Measurements from ENCODE around the gene PRAMEF20.
"Not testable (repeated sequence)": the region's sequence is repeated elsewhere in the genome, so short reads cannot be mapped to it uniquely, and the experiment has no call there.

The PRAMEF20 gene

DNA sequence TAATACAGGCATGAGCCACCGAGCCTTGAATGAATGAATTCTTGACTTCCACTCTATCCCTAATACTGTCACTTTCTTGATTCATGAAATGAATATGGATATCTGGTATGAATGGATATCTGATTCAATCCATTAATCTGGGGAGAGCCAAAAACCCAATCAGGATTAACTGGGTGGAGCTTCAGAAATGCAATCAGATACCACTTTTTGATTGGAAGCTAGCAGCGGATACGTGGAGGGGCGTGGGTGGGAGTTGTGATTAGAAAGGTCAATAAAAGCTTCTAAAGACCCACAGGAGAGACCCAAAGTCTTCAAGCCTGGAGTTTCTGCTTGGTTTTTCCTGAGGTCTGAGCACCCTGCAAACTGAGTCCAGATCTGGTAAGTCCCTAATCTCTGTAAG, at the start of gene PRAMEF20:
Gene PRAMEF20, plus strand, starts transcription at position 301 of the 400 bp plus-strand sequence. CDS start 5,905 bp downstream, outside the sequence.
- in situ Hi-C loops (cut with HindIII; ENCODE audit: low sequenced_read_pairs) = not testable (repeated sequence)

DNA sequence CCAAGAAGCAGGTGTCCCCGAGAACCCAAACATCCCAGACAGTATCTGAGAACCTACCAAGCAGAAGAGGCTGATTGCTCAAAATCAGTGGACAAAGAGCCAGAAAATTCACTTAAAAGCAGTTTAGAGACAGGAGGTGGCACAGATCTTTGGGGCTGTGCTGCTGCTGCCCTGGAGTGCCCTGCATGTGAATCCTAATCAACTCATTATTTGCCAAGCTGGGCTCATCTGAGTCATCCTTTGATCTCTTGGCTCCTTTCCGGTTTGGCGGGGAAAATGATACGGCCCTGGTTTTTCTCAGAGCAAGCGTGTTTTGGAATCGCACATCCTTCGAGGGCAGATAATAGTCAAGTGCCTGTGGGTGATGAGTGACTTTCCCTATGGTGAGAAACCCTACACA, 47.9 kb upstream of the PRAMEF20 start:
- in situ Hi-C loops (cut with HindIII; ENCODE audit: low sequenced_read_pairs) = not testable (repeated sequence)

DNA sequence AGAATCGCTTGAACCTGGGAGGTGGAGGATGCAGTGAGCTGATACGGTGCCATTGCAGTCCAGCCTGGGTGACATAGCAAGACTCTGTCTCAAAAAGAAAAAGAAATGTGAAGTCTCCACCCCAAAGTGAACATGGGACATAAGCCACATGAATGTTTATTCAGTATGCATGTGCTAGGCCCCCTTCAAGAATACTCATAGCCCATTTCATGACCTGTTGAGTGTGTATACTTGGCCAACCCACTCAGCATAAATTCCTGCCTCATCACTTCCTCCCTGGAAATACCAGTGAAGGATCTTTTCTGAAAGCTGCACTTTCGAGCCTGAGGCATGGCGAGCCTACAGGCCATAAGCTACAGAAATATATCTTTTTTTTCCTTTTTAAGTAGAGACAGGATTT, 45.3 kb upstream of the PRAMEF20 start:
- in situ Hi-C loops (cut with HindIII; ENCODE audit: low sequenced_read_pairs) = not testable (repeated sequence)

DNA sequence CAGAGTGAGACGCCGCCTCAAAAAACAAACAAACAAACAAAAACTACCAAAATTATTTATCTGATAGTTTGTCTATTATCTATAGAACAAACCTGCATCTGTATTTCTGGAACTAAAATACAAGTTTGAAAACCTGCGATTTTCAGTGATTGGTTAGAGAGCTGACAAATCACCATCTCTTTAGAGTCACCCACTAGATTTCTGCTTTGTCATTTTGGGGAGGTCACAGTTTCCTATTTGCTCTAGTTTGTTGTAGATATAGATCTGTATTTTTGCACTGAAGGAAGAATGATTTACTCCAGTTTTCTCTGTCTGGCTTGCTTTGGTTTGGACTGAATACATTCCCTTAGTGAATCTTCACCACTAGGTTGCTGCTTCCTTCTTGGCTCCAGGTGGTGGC, 43.7 kb upstream of the PRAMEF20 start:
- in situ Hi-C loops (cut with HindIII; ENCODE audit: low sequenced_read_pairs) = not testable (repeated sequence)

DNA sequence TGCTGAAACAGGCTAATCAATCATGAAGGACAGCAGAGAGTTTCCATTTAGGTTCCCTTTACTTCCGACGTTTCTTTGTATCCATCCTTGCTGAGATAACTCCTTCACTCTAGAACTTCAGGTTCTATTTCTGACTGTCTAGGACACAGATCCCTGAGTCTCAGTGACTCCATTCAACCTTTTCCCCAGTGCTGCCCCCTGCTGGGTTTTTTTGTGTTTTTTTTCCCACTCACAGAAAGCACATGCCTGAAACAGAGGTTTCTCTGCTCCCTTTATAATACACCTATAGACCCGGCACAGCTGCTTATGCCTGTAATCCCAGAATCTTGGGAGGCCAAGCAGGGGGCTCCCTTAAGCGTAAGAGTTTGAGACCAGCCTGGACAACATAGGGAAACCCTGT, 41.7 kb upstream of the PRAMEF20 start:
- in situ Hi-C loops (cut with HindIII; ENCODE audit: low sequenced_read_pairs) = not testable (repeated sequence)

DNA sequence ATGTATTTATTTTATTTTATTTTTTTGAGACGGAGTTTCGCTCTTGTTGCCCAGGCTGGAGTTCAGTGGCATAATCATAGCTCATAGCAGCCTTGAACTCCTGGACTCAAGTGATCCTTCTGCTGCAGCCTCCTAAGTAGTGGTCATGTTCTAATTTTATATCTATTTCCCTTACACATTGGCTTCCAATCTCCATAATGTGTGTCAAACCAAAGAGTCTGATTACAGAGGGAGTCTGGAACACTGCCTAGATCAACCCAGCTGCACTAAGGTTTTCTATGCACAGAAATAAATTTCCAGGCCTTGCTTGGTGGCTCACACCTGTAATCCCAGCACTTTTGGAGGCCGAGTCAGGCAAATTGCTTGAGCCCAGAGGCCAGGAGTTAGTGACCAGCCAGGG, 31.3 kb upstream of the PRAMEF20 start:
- in situ Hi-C loops (cut with HindIII; ENCODE audit: low sequenced_read_pairs) = not testable (repeated sequence)

DNA sequence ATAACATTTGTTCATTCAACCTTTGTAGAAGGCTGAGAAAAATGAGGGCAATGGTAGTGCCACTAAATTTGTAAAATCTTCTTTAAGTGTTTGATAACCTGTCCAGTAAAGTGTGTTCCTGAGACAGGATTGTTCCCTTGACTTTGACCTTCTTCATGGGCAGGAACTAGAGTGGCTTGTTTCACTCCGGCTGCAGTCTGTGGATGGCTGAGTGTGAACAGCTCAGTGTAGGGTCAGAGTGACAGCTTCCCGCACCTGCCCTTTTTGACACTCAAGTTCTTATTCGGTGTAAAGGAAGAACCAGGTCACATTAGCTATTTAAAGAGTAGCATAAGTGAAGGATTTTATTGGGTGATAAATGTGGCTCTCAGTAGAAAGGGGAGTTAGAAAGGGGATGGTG, 29.9 kb upstream of the PRAMEF20 start:
- in situ Hi-C loops (cut with HindIII; ENCODE audit: low sequenced_read_pairs) = not testable (repeated sequence)

DNA sequence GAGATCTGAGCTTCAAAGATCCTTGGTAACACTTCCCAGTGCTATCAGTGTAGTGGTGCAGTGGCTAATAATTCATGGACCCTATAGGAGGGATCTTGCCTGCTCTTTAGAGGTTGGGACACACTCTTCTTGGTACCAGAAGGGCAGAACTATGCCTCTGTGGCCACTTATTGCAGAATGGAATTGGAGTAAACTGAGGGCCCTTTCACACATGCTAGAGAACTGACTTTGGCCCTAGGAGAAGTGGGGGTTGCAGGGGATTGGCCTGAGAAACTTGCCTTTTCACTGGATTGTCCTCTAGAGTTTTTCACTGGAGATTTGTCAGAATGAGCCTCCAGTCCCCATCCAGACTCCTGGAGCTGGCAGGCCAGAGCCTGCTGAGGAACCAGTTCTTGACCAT, 20.9 kb upstream of the PRAMEF20 start, which contains the start of gene PRAMEF17:
Gene PRAMEF17, plus strand, starts transcription at position 301 of the 400 bp plus-strand sequence. Its CDS starts 26 bp downstream, at position 327.
- in situ Hi-C loops (cut with HindIII; ENCODE audit: low sequenced_read_pairs) = not testable (repeated sequence)

DNA sequence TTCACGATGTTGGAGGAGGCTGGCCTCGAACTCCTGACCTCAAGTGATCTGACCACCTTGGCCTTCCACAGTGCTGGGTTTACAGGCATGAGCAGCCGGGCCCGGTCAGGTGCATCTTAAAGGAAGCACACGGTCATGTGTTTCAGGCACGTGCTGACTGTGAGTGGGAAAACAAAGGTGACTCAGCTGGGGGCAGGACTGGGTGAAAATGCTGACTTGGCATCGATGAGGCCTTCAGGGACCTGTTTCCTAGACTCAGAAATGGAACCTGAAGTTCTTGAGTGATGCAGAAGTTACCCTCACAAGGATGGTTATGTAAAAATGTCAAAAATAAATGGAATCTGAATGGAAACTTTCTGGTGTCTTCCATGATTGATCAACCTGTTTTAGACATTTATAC, 17.2 kb upstream of the PRAMEF20 start:
- in situ Hi-C loops (cut with HindIII; ENCODE audit: low sequenced_read_pairs) = not testable (repeated sequence)

DNA sequence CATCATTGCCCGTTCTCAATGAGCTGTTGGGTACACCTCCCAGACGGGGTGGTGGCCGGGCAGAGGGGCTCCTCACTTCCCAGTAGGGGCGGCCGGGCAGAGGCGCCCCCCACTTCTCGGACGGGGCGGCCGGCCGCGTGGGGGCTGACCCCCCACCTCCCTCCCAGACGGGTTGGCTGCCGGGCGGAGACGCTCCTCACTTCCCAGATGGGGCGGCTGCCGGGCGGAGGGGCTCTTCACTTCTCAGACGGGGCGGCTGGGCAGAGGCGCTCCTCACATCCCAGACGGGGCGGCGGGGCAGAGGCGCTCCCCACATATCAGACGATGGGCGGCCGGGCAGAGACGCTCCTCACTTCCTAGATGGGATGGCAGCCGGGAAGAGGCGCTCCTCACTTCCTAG, 15.5 kb upstream of the PRAMEF20 start:
- in situ Hi-C loops (cut with HindIII; ENCODE audit: low sequenced_read_pairs) = not testable (repeated sequence)

DNA sequence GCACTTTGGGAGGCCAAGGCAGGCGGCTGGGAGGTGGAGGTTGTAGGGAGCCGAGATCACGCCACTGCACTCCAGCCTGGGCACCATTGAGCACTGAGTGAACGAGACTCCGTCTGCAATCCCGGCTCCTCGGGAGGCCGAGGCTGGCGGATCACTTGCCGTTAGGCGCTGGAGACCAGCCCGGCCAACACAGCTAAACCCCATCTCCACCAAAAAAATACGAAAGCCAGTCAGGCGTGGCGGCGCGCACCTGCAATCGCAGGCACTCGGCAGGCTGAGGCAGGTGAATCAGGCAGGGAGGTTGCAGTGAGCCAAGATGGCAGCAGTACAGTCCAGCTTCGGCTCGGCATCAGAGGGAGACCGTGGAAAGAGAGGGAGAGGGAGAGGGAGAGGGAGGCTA, 14.9 kb upstream of the PRAMEF20 start:
- in situ Hi-C loops (cut with HindIII; ENCODE audit: low sequenced_read_pairs) = not testable (repeated sequence)

DNA sequence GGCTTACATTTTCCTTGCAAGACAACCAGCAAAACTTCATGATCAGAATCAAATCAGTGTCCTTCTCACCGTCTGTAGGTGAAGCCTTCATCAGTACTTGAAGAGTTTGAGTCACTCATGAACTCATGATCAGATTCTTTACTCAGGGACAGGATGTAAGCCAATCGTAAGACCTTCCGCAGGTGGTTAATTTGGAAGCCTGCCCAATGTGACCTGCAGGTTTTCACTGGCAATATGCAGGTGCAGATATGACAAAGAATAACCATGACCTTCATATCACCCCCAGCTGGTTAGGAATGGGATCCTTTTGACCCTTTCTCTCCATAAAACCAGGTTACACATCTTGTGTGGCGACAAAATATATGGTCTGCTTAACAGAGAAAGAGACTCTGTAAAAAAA, 2.4 kb upstream of the PRAMEF20 start:
- in situ Hi-C loops (cut with HindIII; ENCODE audit: low sequenced_read_pairs) = no loop called here

DNA sequence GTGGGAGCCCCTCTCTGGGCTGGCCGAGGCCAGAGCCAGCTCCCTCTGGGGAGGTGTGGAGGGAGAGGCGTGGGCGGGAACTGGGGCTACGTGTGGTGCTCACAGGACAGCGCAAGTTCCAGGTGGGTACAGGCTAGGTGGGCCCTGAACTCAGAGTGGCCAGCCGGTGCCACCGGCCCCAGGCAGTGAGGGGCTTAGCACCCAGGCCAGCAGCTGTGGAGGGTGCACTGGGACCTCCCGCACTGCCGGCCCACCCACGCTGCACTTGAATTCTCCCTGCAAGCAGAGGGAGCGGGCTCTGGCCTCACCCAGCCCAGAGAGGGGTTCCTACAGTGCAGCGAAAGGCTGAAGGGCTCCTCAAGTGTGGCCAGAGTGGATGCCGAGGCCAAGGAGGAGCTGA, 20.2 kb downstream of the PRAMEF20 start:
- in situ Hi-C loops (cut with HindIII; ENCODE audit: low sequenced_read_pairs) = no loop called here

DNA sequence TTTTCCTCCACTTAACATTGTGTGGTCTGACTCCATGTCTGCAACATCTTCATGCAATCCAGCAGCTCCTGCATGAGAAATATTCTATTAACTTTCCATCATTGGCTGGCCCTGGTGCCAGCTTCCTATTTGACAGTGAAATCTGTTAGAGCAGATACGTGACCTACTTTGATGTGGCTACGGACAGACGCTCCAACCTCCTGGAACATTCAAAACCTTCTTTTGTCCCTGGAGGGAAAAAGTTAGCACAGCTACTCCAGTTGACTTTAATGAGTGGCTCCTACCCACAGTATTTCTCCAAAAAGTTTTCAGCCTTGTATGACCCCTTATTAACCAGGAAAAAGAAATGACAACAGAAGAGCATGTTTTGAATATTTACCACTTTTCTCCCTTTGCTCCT, 22.0 kb downstream of the PRAMEF20 start:
- in situ Hi-C loops (cut with HindIII; ENCODE audit: low sequenced_read_pairs) = no loop called here

DNA sequence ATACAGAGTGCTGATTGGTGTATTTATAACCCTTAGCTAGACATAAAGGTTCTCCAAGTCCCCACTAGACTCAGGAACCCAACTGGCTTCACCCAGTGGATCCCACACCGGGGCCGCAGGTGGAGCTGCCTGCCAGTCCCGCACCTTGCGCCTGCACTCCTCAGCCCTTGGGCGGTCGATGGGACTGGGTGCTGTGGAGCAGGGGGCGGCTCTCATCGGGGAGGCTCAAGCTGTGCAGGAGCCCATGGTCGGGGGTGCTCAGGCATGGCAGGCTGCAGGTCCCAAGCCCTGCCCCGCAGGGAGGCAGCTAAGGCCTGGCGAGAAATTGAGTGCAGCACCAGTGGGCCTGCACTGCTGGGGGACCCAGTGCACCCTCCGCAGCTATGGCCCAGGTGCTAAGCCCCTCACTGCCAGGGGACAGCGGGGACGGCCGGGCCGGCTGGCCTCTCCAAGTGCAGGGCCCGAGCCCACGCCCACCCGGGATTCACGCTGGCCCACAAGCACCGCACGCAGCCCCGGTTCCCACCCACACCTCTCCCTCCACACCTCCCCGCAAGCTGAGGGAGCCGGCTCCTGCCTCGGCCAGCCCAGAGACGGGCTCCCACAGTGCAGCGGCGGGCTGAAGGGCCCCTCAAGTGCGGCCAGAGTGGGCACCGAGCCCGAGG, 23.6 kb downstream of the PRAMEF20 start:
- in situ Hi-C loops (cut with HindIII; ENCODE audit: low sequenced_read_pairs) = not testable (repeated sequence)

DNA sequence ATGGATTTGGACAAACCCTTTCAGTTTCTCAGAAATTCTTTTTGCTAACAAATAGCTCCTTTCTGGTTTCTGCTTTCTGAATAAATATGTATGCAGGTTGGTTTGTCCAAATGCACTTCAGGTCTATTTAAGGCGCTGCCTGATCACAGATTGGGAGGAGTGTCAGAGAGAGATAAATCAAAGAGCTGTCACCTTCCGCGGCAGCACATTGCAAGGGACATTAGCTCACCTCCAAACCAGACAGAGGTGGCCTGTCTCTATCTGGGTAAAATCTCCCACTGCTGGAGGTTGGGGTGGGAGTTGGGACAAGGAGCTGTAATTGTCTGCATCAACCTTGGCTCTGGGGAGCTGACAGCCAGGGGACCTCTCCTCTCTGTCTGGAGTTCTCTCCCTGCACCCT, 25.2 kb downstream of the PRAMEF20 start:
- in situ Hi-C loops (cut with HindIII; ENCODE audit: low sequenced_read_pairs) = no loop called here

DNA sequence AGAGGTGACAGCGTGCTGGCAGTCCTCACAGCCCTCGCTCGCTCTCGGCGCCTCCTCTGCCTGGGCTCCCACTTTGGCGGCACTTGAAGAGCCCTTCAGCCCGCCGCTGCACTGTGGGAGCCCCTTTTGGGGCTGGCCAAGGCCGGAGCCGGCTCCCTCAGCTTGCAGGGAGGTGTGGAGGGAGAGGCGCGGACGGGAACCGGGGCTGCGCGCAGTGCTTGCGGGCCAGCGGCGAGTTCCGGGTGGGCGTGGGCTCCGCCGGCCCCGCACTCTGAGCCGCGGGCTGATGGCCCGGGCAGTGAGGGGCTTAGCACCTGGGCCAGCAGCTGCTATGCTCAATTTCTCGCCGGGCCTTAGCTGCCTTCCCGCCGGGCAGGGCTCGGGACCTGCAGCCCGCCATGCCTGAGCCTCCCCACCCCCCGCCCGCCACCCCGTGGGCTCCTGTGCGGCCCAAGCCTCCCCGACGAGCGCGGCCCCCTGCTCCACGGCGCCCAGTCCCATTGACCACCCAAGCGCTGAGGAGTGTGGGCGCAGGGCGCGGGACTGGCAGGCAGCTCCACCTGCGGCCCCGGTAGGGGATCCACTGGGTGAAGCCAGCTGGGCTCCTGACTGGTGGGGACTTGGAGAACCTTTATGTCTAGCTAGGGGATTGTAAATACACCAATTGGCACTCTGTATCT, 29.0 kb downstream of the PRAMEF20 start:
- in situ Hi-C loops (cut with HindIII; ENCODE audit: low sequenced_read_pairs) = not testable (repeated sequence)

DNA sequence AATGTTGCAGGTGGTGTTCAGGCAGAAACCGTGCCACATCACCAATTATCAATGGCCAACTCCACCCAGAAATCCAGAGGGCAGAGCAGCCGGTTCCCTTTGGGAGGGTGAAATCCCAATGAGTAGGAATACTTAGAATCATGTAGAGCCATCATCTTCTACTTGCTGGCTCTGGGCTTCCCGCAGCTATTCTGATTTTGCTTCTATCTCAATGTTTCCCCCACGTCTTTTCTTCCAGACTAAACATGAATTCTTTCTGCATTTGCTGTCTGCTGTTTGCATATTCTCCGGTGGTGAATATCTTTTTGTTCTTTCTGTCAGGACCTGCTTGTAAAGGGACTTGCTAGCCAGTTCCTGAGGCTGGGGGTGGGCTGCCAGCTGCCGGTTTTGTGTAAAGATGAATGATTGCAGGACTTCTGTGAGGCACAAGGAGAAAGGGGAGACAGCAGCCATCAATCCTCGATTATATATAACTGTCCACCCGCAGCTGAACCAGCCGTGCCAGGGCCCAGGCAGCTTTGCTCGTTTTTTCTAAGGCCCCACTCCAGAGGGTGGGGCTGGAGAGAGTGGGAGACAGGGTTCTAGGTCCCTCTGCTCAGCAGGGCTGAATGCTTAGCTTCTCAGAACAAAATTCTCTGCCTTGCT, 33.2 kb downstream of the PRAMEF20 start:
- in situ Hi-C loops (cut with HindIII; ENCODE audit: low sequenced_read_pairs) = no loop called here

DNA sequence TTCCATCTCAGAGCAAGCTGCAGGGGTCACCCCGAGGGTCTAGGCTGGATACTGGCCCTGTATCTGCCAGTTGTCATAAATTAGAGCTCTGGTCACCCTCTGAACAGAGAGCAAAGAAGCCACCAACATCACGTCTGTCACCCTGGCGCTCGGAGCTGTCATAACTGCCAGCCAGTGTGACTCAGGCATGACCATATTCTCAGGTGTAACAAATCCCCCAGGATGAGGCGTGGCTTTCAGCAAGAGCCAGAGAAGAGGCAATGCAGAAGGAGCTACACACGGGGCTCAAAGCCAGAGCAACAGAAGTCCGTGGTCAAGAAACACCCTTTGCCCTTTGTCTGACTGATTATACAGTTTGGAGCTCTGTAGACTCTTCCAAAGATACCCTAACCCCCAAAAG, 40.0 kb downstream of the PRAMEF20 start:
- in situ Hi-C loops (cut with HindIII; ENCODE audit: low sequenced_read_pairs) = no loop called here

DNA sequence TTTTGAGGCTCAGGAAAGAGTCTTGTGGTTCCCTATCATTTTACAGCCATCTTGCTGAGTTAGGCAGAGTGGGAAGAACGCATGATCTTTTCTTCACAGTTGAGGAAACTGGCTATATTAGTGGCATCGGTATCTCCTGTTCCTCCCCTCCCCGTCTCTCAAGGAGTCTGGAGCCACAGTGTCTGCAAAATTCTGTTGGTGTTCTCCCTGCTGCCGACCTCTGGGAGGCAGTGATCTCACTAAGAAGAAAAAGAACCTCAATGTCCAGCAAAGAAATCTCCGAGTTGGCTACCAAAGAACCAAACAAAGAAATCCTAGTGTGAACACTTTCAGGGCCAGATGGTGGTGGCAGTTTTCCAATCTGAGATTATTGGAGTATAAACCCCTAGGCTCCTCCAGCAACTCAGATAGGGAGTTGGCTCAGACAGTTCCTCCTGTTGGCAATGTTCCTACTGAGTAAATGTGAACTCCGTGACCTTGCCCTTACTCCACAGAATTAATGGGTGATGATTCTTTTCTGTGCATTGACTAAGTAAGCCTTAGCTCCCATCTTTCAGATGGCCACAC, 41.2 kb downstream of the PRAMEF20 start:
- in situ Hi-C loops (cut with HindIII; ENCODE audit: low sequenced_read_pairs) = no loop called here

DNA sequence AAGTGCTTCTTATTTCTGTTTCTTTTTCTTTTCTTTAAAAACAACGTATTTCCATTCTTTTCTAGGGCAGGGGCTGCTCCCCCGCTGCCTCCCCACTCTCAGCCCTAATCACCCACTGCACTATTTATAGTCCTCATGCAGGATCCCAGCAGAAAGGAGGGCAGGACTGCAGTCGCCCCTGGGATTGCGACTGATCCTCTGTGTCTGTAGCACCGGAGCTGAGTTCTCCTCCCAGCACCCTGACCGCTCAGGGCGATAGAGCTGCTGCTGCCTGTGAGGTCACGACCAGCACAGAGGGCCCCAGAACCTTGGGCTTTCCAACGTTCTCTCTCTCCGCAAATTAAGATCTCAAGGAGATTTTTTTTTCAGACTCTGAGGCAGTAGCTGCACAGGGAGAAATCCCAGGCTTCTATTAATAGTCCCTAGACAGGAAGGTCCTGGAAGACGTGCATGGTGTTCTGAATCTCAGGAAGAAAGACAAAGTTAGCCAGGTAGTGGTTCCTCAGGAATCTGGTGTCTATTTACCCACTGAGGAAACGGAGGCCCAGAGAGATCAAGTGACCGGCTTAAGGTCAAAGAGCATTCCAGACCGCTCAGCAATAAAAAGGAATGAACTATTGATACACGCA, 46.8 kb downstream of the PRAMEF20 start:
- in situ Hi-C loops (cut with HindIII; ENCODE audit: low sequenced_read_pairs) = no loop called here

Measured in endothelial cell of hepatic sinusoid (primary cell).